ENCODE results near the gene TNFSF9.
"Not testable (repeated sequence)": the region's sequence is repeated elsewhere in the genome, so short reads cannot be mapped to it uniquely, and the experiment has no call there.

TNFSF9 gene

DNA sequence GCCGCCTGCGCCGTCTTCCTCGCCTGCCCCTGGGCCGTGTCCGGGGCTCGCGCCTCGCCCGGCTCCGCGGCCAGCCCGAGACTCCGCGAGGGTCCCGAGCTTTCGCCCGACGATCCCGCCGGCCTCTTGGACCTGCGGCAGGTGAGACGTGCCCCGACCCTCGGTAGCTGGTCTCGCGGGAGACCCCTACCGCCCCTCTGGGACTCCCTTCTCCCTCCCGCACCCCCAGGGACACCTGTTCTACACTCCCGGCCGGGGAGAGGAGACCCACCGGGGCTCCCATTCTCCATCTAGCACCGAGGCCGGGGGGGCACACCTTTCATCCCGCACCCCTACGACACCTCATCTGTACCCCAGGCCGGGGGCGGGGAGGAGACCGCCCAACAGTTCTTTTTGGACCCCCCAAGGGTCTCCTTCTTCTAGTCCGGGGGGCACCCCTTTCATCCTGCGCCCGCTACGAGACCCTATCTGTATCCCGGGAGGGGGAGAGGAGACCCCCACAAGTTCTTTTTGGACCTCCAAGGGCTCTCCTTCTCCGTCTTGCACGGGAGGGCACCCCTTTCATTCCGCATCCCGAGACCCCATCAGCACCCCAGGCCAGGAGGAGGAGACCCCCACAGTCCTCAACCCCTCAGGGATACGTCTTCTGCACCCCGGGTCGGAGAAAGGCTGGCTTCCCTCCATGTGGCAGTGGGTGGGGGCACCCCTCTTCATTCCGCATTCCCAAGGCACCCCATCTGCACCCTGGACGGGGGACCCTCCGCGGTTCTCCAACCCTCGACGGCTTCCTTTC is 533 bp downstream of the TNFSF9 start:
- in situ Hi-C loops (cut with MboI; ENCODE audit: low sequenced_read_pairs): no loop called here

DNA sequence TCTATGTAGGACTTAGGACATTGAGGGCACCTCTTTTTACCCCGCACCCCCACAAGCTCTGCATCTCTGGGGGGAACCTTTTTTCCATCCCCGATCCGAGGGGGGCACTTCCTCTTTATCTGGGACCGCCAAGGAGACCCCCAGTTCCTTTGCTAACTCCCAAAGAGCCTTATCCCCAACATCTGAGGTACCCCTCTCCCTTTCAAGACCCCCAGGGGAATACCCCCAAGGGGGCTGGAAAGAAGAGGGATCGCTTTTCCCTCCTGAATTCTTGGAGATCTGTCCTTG is 1.1 kb downstream of the TNFSF9 start:
- in situ Hi-C loops (cut with MboI; ENCODE audit: low sequenced_read_pairs): no loop called here

DNA sequence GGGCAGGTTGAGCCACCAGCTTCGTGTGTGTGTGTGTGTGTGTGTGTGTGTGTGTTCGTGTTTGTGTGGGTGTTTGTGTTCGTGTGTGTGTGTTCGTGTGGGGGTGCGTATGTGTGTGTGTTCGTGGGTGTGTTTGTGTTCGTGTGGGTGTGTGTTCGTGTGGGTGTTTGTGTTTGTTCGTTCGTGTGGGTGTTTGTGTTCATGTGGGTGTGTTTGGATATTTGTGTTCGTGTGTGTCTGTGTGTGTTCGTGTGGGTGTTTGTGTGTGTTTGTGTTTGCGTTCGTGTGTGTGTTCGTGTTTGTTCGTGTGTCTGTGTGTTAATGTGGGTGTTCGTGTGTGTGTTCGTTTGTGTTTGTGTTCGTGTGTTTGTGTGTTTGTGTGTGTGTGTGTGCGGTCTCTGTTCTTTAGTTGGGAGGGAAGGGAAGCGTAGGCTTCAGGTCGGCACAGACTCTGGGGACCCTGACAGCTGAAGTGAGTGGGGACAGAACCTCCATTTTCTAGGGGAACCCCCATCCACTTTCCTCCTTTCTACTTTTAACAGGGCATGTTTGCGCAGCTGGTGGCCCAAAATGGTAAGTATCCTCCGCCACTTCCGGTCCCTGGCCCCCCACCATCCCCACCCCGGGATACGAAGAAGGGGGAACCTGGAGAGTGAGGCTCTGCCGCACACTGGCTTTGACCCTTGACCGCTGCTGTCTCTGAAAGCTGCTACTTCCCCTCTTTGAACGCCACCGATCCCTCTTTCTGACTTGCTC is 1.6 kb downstream of the TNFSF9 start:
- in situ Hi-C loops (cut with MboI; ENCODE audit: low sequenced_read_pairs): no loop called here

DNA sequence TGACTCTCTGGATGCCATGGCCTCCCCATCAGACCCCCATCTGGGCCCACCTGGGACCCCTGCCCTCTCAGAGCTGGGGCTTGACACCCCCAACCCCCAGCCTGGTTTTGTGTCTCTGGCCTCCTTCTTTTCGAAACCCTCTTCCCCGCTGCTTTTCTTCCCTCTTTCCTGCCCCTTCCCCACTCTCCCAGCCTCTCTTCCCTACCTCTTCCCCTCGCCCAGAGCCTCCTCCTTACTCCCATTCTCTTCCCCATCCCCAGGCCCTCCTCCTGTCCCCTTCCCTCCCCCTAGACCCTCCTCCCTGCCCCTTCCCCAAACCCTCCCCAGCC is 2.1 kb downstream of the TNFSF9 start:
- in situ Hi-C loops (cut with MboI; ENCODE audit: low sequenced_read_pairs): no loop called here

DNA sequence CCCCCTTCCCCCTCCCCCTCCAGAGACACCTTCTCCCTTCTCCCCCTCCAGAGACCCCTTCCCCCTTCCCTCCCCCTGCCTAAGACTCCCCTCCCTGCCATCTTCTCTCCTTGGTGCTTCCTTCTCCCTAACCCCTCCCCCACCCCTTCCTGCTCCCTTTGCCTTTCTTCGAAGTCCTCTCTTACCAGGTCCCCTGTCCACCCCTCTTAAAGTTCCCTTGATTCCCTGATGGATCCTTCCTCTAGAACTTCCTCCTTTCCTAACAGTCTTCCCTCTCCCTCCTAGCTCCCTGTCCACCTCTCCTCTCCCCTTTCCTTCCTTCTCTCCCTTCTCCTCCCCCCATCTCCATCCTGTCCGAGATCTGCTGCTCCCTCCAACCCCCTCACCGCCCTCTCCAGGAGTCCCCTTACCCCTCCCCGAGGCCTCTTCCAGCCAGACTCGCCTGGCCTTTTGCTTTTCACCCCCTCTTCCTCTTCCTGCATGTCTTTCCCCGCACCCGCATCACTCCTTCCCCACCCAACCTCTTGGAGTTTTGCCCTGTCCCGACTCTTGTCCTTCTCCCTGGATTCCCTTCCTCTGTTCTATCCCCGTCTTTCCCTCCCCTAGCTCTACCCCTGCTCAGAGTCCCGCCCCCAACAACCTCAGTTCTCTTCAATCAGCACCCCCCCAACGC is 3.1 kb downstream of the TNFSF9 start:
- in situ Hi-C loops (cut with MboI; ENCODE audit: low sequenced_read_pairs): no loop called here

DNA sequence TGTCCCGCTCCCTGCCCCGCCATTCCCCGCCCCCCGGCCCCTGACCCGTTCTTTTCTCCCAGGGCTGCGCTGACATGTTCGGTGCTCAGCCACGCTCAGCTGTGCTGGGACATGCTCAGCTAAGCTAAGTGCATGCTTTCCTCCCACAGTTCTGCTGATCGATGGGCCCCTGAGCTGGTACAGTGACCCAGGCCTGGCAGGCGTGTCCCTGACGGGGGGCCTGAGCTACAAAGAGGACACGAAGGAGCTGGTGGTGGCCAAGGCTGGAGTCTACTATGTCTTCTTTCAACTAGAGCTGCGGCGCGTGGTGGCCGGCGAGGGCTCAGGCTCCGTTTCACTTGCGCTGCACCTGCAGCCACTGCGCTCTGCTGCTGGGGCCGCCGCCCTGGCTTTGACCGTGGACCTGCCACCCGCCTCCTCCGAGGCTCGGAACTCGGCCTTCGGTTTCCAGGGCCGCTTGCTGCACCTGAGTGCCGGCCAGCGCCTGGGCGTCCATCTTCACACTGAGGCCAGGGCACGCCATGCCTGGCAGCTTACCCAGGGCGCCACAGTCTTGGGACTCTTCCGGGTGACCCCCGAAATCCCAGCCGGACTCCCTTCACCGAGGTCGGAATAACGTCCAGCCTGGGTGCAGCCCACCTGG is 3.7 kb downstream of the TNFSF9 start:
- in situ Hi-C loops (cut with MboI; ENCODE audit: low sequenced_read_pairs): no loop called here

DNA sequence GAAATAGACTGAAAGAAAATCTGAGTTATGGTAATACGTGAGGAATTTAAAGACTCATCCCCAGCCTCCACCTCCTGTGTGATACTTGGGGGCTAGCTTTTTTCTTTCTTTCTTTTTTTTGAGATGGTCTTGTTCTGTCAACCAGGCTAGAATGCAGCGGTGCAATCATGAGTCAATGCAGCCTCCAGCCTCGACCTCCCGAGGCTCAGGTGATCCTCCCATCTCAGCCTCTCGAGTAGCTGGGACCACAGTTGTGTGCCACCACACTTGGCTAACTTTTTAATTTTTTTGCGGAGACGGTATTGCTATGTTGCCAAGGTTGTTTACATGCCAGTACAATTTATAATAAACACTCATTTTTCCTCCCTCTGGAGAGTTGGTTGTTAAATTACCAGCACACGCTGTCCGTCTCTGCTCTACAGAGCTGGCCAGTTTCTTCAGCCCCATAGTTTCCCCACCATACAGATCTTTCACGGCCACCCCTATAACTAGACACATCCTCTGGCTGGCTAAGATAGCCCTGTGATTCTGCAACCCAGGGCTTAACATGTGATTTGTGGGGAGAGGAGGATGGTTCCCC is 4.8 kb downstream of the TNFSF9 start:
- in situ Hi-C loops (cut with MboI; ENCODE audit: low sequenced_read_pairs): no loop called here

DNA sequence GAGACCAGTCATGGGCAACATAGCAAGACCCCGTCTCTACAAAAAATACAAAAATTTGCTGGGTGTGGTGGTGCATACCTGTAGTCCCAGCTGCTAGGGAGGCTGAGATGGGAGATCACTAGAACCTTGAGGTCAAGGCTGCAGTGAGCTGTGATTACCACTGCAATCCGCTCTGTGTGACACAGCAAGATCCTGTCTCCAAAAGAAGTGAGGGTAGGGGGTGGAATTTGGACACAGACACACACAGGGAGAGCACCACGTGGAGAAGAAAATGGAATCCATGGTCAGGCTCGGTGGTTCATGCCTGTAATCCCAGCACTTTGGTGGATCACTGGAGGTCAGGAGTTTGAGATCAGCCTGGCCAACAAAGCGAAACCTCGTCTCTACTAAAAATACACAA is 8.7 kb downstream of the TNFSF9 start:
- in situ Hi-C loops (cut with MboI; ENCODE audit: low sequenced_read_pairs): no loop called here

DNA sequence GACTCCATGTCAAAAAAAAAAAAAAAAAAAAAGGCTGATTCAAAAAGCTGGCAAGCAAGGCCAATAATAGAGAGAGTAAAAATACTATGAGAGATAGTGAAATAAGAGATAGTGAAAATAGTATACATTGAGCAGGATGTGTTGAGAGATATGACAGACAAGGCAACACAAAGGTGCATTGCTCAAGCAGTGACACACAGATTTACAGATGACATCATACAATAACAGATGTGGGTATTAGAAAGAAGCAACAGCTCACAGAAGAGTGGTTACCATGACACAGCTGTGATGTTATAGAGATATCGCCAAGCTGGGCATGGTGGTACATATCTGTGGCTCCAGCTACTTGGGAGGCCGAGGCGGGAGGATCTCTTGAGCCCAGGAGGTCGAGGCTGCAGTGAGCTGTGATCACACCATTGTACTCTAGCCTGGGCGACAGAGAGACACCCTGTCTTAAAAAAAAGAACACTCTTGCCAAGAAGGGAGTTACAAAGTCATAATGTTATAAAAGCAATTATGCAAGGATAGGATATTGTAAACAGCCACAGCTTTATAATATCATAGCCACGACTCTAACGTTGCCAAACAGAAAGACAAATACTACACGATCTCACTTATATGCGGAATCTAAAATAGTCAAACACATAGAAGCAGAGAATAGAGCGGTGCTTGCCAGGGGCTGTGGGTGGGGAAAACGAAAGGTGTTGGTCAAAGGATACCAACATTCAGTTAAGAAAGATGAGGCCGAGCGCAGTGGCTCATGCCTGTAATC is 10.3 kb downstream of the TNFSF9 start:
- in situ Hi-C loops (cut with MboI; ENCODE audit: low sequenced_read_pairs): no loop called here

DNA sequence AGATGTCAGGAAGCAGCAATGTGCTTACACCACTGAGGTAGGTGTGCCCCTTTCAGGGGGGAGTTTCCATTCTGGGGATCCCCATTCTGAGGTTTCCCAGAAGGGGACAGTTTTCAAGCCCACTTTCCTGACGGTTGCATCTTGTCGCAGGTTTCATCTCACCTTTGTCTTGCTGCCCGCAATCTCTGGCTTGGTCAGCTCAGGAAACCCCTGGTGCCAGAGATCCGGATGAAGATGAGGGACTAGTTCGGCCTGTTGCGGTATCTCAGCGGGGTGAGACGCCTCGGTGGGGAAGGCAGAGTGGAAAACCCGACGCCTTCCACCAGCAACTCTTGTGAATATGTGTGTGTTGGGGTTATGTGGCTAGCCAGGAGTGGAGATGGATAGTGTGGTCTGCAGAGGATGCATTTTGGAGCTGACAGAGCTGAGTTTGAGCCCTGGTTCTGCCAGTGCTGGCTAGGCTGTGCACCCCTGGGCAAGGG is 13.1 kb downstream of the TNFSF9 start:
- in situ Hi-C loops (cut with MboI; ENCODE audit: low sequenced_read_pairs): no loop called here

DNA sequence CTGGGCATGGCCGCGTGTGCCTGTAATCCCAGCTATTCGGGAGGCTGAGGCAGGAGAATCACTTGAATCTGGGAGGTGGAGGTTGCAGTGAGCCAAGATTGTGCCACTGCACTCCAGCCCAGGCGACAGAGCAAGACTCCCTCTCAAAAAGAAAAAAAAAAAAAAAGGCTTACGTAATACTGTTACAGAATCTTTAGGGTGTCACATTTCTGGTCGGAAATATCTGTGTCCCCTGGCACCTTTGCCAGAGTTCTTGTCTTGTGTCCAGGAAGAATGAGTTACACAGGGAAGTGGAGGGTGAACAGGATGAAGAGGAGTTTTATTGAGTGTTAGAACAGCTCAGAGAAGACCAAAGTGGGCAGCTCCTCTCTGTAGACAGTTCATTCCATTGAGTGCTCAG is 19.9 kb downstream of the TNFSF9 start:
- in situ Hi-C loops (cut with MboI; ENCODE audit: low sequenced_read_pairs): not testable (repeated sequence)

DNA sequence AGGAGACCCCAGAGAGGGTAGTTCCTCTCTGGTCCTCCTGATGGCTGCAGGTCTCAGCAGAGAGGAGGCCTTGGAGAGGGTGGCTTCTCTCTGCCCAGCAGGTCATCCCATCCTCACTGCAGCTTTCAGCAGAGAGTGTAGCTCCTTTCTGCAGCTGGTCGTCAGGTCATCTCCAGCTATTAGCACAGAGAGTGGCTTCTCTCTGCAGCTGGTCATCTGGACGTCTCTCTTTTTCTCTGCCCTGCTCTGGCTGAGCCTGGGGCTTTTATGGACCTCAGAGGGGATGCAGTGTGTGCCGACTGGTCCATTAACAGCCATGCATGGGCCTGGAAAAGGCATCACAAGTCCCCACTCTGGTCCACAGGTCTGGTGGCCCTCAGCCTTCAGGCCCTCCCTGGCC is 20.3 kb downstream of the TNFSF9 start:
- in situ Hi-C loops (cut with MboI; ENCODE audit: low sequenced_read_pairs): no loop called here

DNA sequence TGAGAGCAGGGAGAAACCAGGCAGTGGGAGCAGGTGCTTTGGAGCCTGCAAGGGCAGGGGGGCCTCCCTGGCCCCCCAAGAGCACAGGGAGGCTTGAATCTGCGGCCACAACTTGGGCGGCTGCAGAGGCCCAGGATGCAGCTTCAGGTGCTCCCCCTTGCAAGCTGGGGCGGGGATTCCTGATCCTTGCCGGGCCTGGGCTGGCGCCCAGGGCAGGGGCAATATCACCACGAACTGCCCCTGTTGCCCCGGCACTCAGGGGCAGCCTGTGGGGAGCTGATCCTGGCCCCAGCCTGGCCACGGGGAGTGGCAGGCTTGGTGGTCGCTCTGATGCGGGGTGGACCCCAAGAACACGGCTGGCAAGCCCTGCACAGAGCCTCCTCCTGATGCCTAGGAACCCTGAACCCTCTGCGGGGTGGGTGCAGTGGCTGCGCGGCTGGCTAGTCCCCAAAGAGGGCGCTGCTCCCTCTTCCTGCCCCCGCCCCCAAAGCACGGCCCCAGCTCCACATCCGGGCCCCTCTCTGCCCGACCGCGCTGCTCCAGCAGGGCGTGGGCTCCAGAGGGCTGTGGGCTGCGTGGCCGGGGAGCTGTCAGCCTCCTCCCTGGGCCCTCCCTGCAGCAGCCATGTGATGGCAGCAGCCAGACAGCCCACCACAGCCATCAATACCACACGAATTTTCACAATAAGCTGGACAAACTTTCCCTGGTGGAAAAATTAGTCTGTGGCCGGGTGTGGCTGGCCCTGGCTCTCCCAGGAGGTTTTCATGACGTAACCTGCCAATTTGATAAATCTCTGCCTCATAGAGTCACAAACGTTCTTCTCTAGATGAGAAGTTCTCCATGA is 21.0 kb downstream of the TNFSF9 start:
- in situ Hi-C loops (cut with MboI; ENCODE audit: low sequenced_read_pairs): no loop called here

DNA sequence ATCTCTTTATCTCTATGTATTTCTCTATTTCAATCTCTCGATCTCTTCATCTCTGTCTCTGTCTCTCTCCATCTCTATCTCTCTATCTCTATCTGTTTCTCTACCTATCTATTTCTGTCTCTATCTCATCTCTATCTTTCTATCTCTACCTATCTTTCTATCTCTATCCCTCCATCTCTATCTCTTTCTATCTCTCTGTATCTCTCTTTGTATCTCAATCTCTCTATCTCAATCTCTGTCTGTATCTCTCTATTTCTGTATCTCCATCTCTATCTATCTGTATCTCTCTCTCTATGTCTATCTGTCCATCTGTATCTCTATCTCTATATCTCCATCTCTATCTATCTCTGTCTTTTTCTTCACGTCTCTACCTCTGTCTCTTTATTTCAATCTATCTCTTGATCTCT is 25.2 kb downstream of the TNFSF9 start:
- in situ Hi-C loops (cut with MboI; ENCODE audit: low sequenced_read_pairs): no loop called here

DNA sequence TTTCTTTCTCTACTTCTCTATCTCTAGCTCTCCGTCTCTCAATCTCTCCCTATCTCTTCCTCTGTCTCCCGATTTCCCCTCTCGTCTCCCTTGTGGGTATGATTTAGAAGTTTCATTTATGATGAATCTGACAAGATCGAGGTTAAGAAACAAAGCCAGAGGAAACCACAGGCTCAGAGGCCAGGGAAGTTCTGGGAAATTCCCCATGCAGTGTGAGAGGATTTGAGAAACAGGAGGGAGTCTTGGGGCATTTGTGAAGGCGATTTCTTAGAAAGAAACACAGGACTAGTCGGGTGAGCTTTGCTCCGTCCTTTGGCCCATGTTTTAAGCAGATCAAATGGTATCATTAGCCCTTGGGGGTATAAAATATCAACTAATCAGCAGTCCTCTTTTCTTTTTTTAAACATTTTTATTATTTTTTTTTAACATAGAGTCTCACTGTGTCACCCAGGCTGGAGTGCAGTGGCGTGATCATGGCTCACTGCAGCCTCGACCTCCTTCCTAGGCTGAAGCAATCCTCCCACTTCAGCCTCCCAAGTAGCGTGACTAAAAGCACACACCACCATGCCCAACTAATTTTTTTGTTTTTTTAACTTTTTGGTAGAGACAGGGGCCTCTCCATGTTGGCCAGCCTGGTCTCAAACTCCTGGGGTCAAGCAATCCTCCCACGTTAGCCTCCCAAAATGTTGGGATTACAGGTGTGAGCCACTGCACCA is 25.8 kb downstream of the TNFSF9 start:
- in situ Hi-C loops (cut with MboI; ENCODE audit: low sequenced_read_pairs): no loop called here

DNA sequence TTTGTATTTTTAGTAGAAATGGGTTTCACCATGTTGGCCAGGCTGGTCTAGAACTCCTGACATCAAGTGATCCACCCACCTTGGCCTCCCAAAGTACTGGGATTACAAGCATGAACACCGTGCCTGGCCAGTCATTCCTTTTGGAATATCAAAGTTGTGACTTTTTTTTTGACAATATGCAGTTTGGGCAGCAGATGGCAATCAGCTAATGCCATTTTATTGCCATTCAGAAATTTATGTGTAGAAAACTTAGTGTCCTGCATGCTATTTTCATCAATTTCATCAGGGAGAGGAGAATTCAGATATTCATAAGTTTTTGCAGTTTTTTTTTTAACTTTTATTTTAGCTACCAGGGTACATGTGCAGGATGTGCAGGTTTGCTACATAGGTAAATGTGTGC is 31.6 kb downstream of the TNFSF9 start:
- in situ Hi-C loops (cut with MboI; ENCODE audit: low sequenced_read_pairs): not testable (repeated sequence)

DNA sequence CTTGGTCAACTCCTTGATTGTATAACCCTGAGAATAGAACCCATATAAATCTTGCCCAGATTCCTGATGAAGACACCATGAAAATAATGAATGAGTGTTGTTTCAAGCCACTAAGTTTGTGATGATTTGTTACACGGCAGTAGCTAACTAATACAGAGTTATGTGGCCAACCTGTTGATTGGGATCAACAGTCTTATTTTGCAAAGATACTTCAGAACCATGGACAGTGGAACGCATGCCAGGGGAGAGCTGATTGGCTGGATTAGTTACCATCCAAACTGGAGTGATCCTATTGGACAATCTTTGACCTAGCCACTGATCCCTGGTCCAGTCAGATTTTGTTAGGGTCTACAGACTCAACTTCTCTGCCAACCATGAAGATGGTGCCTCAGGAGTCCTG is 33.6 kb downstream of the TNFSF9 start:
- in situ Hi-C loops (cut with MboI; ENCODE audit: low sequenced_read_pairs): no loop called here

DNA sequence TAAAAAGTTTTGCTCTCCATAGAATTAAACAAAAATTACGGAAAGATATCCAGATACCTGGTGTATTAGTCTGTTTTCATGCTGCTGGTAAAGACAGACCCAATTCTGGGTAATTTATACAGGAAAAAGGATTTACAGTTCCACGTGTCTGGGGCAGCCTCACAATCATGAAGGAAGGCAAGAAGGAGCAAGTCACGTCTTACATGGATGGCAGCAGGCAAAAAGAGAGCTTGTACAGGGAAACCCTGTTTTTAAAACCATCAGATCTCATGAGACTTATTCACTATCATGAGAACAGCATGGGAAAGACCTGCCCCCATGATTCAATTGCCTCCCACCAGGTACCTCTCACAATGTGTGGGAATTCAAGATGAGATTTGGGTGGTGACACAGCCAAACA is 35.9 kb downstream of the TNFSF9 start:
- in situ Hi-C loops (cut with MboI; ENCODE audit: low sequenced_read_pairs): not testable (repeated sequence)

DNA sequence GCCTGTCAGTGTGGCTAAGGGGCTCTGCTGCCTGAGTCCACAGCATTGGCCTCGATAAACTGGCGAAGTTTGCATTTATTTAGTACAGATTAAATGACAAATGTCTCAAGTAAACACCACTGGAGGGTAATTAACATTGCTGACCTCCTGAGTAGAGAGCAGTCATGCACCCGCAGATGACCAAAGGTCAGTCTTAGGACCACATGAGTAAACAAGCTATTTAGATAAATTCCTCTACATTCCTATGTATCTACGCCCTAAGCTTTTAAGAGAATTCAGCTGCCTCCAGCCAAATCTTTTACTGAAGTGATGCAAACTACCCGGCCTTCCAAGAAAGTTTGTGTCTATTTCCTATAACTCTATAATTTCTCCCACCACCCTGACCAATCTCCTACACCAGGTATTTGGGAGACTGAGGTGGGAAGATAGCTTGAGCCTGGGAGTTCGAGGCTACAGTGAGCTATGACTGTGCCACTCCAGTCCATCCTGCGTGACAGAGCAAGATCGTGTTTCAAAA is 37.2 kb downstream of the TNFSF9 start:
- in situ Hi-C loops (cut with MboI; ENCODE audit: low sequenced_read_pairs): no loop called here
